Measurements from ENCODE around the gene RALGPS2.

RALGPS2 gene

GRCh38 chr1:178926046-178926445, 201.0 kb downstream of the RALGPS2 start:
- ATAC-seq: no peak

GRCh38 chr1:178927003-178927402, 202.0 kb downstream of the RALGPS2 start:
- no peak for ATAC-seq
- TF ChIP-seq ESRRG (CRISPR knock-in tag; IDR thresholded peaks at IDR 0.05) (no peak), BACH2 (CRISPR knock-in tag; IDR thresholded peaks at IDR 0.05; ENCODE audit: borderline replicate concordance) (no peak), CSRNP3 (CRISPR knock-in tag; IDR thresholded peaks at IDR 0.05) (no peak), ZFP3 (CRISPR knock-in tag; IDR thresholded peaks at IDR 0.05) (no peak), CREB5 (CRISPR knock-in tag; IDR thresholded peaks at IDR 0.05; ENCODE audit: low read depth) (no peak), OSR1 (CRISPR knock-in tag; IDR thresholded peaks at IDR 0.05) (no peak), ZC3H10 (CRISPR knock-in tag; IDR thresholded peaks at IDR 0.05) (no peak), ZNF565 (CRISPR knock-in tag; conservative IDR thresholded peaks at IDR 0.05; ENCODE audit: low read depth) (no peak)
- TF ChIP-seq, protein P1, sequence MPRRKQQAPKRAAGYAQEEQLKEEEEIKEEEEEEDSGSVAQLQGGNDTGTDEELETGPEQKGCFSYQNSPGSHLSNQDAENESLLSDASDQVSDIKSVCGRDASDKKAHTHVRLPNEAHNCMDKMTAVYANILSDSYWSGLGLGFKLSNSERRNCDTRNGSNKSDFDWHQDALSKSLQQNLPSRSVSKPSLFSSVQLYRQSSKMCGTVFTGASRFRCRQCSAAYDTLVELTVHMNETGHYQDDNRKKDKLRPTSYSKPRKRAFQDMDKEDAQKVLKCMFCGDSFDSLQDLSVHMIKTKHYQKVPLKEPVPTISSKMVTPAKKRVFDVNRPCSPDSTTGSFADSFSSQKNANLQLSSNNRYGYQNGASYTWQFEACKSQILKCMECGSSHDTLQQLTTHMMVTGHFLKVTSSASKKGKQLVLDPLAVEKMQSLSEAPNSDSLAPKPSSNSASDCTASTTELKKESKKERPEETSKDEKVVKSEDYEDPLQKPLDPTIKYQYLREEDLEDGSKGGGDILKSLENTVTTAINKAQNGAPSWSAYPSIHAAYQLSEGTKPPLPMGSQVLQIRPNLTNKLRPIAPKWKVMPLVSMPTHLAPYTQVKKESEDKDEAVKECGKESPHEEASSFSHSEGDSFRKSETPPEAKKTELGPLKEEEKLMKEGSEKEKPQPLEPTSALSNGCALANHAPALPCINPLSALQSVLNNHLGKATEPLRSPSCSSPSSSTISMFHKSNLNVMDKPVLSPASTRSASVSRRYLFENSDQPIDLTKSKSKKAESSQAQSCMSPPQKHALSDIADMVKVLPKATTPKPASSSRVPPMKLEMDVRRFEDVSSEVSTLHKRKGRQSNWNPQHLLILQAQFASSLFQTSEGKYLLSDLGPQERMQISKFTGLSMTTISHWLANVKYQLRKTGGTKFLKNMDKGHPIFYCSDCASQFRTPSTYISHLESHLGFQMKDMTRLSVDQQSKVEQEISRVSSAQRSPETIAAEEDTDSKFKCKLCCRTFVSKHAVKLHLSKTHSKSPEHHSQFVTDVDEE (CRISPR knock-in tag; IDR thresholded peaks at IDR 0.05): no peak

More at GRCh38 chr1:178926046-178926445, 201.0 kb downstream of the RALGPS2 start:
- TF ChIP-seq GLIS3 (CRISPR knock-in tag; IDR thresholded peaks at IDR 0.05): no peak
- TF ChIP-seq CSRNP3 (CRISPR knock-in tag; IDR thresholded peaks at IDR 0.05): no peak
- no peak for TF ChIP-seq ESRRG (CRISPR knock-in tag; IDR thresholded peaks at IDR 0.05)
- TF ChIP-seq BACH2 (CRISPR knock-in tag; IDR thresholded peaks at IDR 0.05; ENCODE audit: borderline replicate concordance): no peak
- TF ChIP-seq TOX (CRISPR knock-in tag; IDR thresholded peaks at IDR 0.05; ENCODE audit: borderline replicate concordance): no peak
- TF ChIP-seq ZFP30 (CRISPR knock-in tag; IDR thresholded peaks at IDR 0.05): no peak
- TF ChIP-seq, protein P2, sequence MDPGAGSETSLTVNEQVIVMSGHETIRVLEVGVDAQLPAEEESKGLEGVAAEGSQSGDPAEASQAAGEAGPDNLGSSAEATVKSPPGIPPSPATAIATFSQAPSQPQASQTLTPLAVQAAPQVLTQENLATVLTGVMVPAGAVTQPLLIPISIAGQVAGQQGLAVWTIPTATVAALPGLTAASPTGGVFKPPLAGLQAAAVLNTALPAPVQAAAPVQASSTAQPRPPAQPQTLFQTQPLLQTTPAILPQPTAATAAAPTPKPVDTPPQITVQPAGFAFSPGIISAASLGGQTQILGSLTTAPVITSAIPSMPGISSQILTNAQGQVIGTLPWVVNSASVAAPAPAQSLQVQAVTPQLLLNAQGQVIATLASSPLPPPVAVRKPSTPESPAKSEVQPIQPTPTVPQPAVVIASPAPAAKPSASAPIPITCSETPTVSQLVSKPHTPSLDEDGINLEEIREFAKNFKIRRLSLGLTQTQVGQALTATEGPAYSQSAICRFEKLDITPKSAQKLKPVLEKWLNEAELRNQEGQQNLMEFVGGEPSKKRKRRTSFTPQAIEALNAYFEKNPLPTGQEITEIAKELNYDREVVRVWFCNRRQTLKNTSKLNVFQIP (CRISPR knock-in tag; IDR thresholded peaks at IDR 0.05; ENCODE audit: borderline replicate concordance, low read depth): no peak
- no peak for TF ChIP-seq CSDC2 (CRISPR knock-in tag; IDR thresholded peaks at IDR 0.05)

DNA sequence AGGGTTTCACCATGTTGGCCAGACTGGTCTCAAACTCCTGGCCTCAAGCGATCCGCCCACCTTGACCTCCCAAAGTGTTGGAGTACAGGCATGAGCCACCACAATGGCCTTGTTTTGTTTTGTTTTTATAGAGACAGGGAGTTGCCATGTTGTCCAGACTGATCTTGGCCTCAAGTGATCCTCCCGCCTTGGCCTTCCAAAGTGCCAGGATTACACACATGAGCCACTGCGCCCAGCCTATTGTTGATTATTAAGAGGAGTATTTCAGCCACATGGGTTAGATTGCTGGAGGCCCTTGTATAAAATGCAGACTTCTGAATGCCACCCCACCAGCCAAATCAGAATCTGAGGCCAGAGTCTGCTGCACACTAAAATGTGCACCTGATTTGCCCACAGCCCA, 203.0 kb downstream of the RALGPS2 start:
- no peak for TF ChIP-seq BACH2 (CRISPR knock-in tag; IDR thresholded peaks at IDR 0.05; ENCODE audit: borderline replicate concordance)
- no peak for TF ChIP-seq GLIS3 (CRISPR knock-in tag; IDR thresholded peaks at IDR 0.05)
- TF ChIP-seq CSDC2 (CRISPR knock-in tag; IDR thresholded peaks at IDR 0.05): no peak
- no peak for TF ChIP-seq PPARA (CRISPR knock-in tag; IDR thresholded peaks at IDR 0.05; ENCODE audit: borderline replicate concordance)
- no peak for ATAC-seq

- no peak for TF ChIP-seq ZFP3 (CRISPR knock-in tag; IDR thresholded peaks at IDR 0.05)
- no peak for TF ChIP-seq SNAI2 (CRISPR knock-in tag; IDR thresholded peaks at IDR 0.05)
- no peak for TF ChIP-seq ZNF565 (CRISPR knock-in tag; conservative IDR thresholded peaks at IDR 0.05; ENCODE audit: low read depth)
- TF ChIP-seq CREB5 (CRISPR knock-in tag; IDR thresholded peaks at IDR 0.05; ENCODE audit: low read depth): no peak
- TF ChIP-seq, protein P2 (CRISPR knock-in tag; IDR thresholded peaks at IDR 0.05; ENCODE audit: borderline replicate concordance, low read depth): no peak
- no peak for TF ChIP-seq ZC3H10 (CRISPR knock-in tag; IDR thresholded peaks at IDR 0.05)
- TF ChIP-seq ISL1 (CRISPR knock-in tag; IDR thresholded peaks at IDR 0.05): no peak
- TF ChIP-seq GLIS3 (CRISPR knock-in tag; IDR thresholded peaks at IDR 0.05): no peak
- no peak for TF ChIP-seq CSDC2 (CRISPR knock-in tag; IDR thresholded peaks at IDR 0.05)
- no peak for TF ChIP-seq TCF4 (CRISPR knock-in tag; IDR thresholded peaks at IDR 0.05; ENCODE audit: borderline replicate concordance)
- TF ChIP-seq, protein P1 (CRISPR knock-in tag; IDR thresholded peaks at IDR 0.05): no peak
- no peak for TF ChIP-seq TOX (CRISPR knock-in tag; IDR thresholded peaks at IDR 0.05; ENCODE audit: borderline replicate concordance)
- no peak for TF ChIP-seq BACH2 (CRISPR knock-in tag; IDR thresholded peaks at IDR 0.05; ENCODE audit: borderline replicate concordance)
- no peak for TF ChIP-seq ZNF8 (CRISPR knock-in tag; IDR thresholded peaks at IDR 0.05)
- no peak for ATAC-seq
Observed at GRCh38 chr1:178928976-178929375, 203.9 kb downstream of the RALGPS2 start.
